DMS53 treated with DMSO at 0.1 percent for 48 hours (cell line): ENCODE data around the gene PDCL2.
"Not testable (repeated sequence)": the region's sequence is repeated elsewhere in the genome, so short reads cannot be mapped to it uniquely, and the experiment has no call there.

Source experiments
- DNase-seq: peaks from one replicate; lab custom pipeline; 2025; ENCODE audit not compliant: unreplicated experiment; lab: John Stamatoyannopoulos, UW

Gene PDCL2

GRCh38 chr4:55598641-55599040 lies 6.6 kb upstream of the PDCL2 start:
- no peak for DNase-seq

GRCh38 chr4:55588160-55588559 lies 3.9 kb downstream of the PDCL2 start:
- DNase-seq = no peak

GRCh38 chr4:55582773-55583172 lies 9.3 kb downstream of the PDCL2 start:
- not testable (repeated sequence) for DNase-seq

GRCh38 chr4:55578341-55579010 lies 13.6 kb downstream of the PDCL2 start:
- DNase-seq = no peak

GRCh38 chr4:55575513-55575912 lies 16.5 kb downstream of the PDCL2 start:
- no peak for DNase-seq

- DNase-seq = no peak
These were observed 17.8 kb downstream of the PDCL2 start for GRCh38 chr4:55574252-55574651.

GRCh38 chr4:55571806-55572205 lies 20.2 kb downstream of the PDCL2 start:
- no peak for DNase-seq

- DNase-seq = peak; percentile 15
These were observed 23.0 kb downstream of the PDCL2 start for GRCh38 chr4:55568905-55569504.

GRCh38 chr4:55561889-55562288 lies 30.2 kb downstream of the PDCL2 start:
- DNase-seq = no peak

GRCh38 chr4:55560096-55560495 lies 31.9 kb downstream of the PDCL2 start:
- no peak for DNase-seq

GRCh38 chr4:55554453-55555030 lies 37.5 kb downstream of the PDCL2 start:
- DNase-seq = no peak

GRCh38 chr4:55553441-55554201 lies 38.4 kb downstream of the PDCL2 start:
- DNase-seq = no peak

GRCh38 chr4:55551964-55552363 lies 40.1 kb downstream of the PDCL2 start:
- DNase-seq = not testable (repeated sequence)

GRCh38 chr4:55549888-55550287 lies 42.2 kb downstream of the PDCL2 start:
- no peak for DNase-seq

GRCh38 chr4:55547918-55548317 lies 44.1 kb downstream of the PDCL2 start:
- no peak for DNase-seq

GRCh38 chr4:55547466-55547770 lies 44.6 kb downstream of the PDCL2 start:
- DNase-seq = no peak

GRCh38 chr4:55546756-55547465 lies 45.1 kb downstream of the PDCL2 start, which contains the start of gene CLOCK:
Gene CLOCK, minus strand, starts transcription at chr4:55546909. Its CDS starts 64,124 bp downstream, at chr4:55482785.
- peak; percentile 75 for DNase-seq

GRCh38 chr4:55546506-55546755 lies 45.6 kb downstream of the PDCL2 start:
- no peak for DNase-seq

GRCh38 chr4:55545641-55546505 lies 46.2 kb downstream of the PDCL2 start:
- DNase-seq = peak; percentile 39

GRCh38 chr4:55545151-55545550 lies 46.9 kb downstream of the PDCL2 start:
- no peak for DNase-seq

- no peak for DNase-seq
These were observed 48.2 kb downstream of the PDCL2 start for GRCh38 chr4:55543858-55544257.
